OCI-LY1 (cell line): Measurements from ENCODE around the gene TNS3.

Source experiments
- H2AFZ ChIP-seq: fragments of 200-600 bp; sonication (generic), shearing (Covaris generic); 2 replicates; pipeline ENCODE4 v1.6.0; 2014; ENCODE audit warnings: antibody characterized with exemption, mild to moderate bottlenecking, low read length
- H3F3A ChIP-seq: fragments of 200-600 bp; sonication (generic), shearing (Covaris generic); 2 replicates; pipeline ENCODE4 v1.6.0; 2014; ENCODE audit warnings: mild to moderate bottlenecking, antibody characterized with exemption, low read length, moderate library complexity; ENCODE audit not compliant: insufficient read depth
- H3K27ac ChIP-seq: fragments of 200-600 bp; sonication (generic); 2 replicates; pipeline ENCODE4 v1.5.1; 2014; ENCODE audit warnings: low read length, mixed run types, mild to moderate bottlenecking, low read depth; ENCODE audit not compliant: poor library complexity, severe bottlenecking
- H3K27me3 ChIP-seq: fragments of 200-600 bp; sonication (generic); 2 replicates; pipeline ENCODE4 v1.6.0; 2014; ENCODE audit warnings: antibody characterized with exemption, mild to moderate bottlenecking, low read length, moderate library complexity; ENCODE audit not compliant: insufficient read depth
- H3K36me3 ChIP-seq: fragments of 200-600 bp; sonication (generic); 2 replicates; pipeline ENCODE4 v1.6.1; 2014; ENCODE audit warnings: mild to moderate bottlenecking, antibody characterized with exemption, low read length, moderate library complexity, mixed read lengths; ENCODE audit not compliant: insufficient read depth
- H3K4me1 ChIP-seq: fragments of 200-600 bp; sonication (generic); 2 replicates; pipeline ENCODE4 v1.5.1; 2014; ENCODE audit warnings: mild to moderate bottlenecking, low read length, moderate library complexity; ENCODE audit not compliant: insufficient read depth, severe bottlenecking
- H3K4me2 ChIP-seq: fragments of 200-600 bp; sonication (generic), shearing (Covaris generic); 2 replicates; pipeline ENCODE4 v1.6.1; 2014; ENCODE audit warnings: low read length
- H3K4me3 ChIP-seq: fragments of 200-600 bp; sonication (generic); 2 replicates; pipeline ENCODE4 v1.5.1; 2014; ENCODE audit warnings: low read length, low read depth, mild to moderate bottlenecking, mixed read lengths; ENCODE audit not compliant: poor library complexity, severe bottlenecking
- H3K79me2 ChIP-seq: fragments of 200-600 bp; shearing (Covaris generic); 2 replicates; pipeline ENCODE4 v1.6.1; 2016; ENCODE audit warnings: mixed run types, low read length, mixed read lengths; ENCODE audit not compliant: insufficient read depth
- H3K9ac ChIP-seq: fragments of 200-600 bp; sonication (generic), shearing (Covaris generic); 2 replicates; pipeline ENCODE4 v1.6.1; 2014; ENCODE audit warnings: mild to moderate bottlenecking, low read length, mixed read lengths
- H3K9me2 ChIP-seq: fragments of 200-600 bp; sonication (generic), shearing (Covaris generic); 2 replicates; pipeline ENCODE4 v1.6.1; 2014; ENCODE audit warnings: low read depth, mild to moderate bottlenecking, low read length, mixed read lengths
- H3K9me3 ChIP-seq: fragments of 200-600 bp; shearing (Covaris generic); 2 replicates; pipeline ENCODE4 v1.6.1; 2014; ENCODE audit warnings: low read length, mixed read lengths
- H4K20me1 ChIP-seq: fragments of 200-600 bp; sonication (generic), shearing (Covaris generic); 2 replicates; pipeline ENCODE4 v1.6.0; 2016; ENCODE audit warnings: mild to moderate bottlenecking, low read length; ENCODE audit not compliant: insufficient read depth
- EZH2 ChIP-seq: fragments of 200-600 bp; sonication (generic), shearing (Covaris generic); IDR thresholded peaks from 2 replicates; pipeline ENCODE4 v1.8.0; 2017; ENCODE audit warnings: borderline replicate concordance, mixed run types, mild to moderate bottlenecking, antibody characterized with exemption, low read length, moderate library complexity, mixed read lengths
- TF ChIP-seq, protein P1 (sequence below): fragments of 200-600 bp; sonication (generic), shearing (Covaris generic); IDR thresholded peaks from 2 replicates; pipeline ENCODE4 v1.5.1; 2017; ENCODE audit warnings: mild to moderate bottlenecking, antibody characterized with exemption, low read length, moderate library complexity, mixed read lengths

The TNS3 gene

DNA sequence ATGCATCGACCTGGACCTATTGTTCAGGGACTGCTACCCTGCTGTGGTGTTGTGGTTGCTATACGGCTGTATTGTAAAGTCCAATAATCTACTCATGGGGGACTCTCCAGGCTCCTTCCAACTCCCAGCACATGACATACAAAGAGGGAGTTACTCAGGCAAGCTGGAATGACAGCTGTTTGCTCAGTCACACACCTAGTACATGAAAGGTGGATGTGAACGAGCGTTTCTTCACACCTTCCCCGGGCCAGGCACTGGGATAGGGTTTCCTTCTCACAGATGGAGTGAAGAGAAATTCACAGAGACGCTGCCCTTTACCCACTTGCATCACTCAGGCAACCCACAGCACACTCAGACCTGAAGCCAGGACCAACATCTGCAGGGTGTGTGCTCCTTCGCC is 215.7 kb downstream of the TNS3 start:
- H4K20me1 ChIP-seq, result no peaks in the 10 kb centered on the region
- no peaks in the 10 kb centered on the region for H3F3A ChIP-seq
- no peaks in the 10 kb centered on the region for H3K4me1 ChIP-seq
- no peaks in the 10 kb centered on the region for H3K9me3 ChIP-seq
- no peaks in the 10 kb centered on the region for H3K27me3 ChIP-seq
- H3K4me2 ChIP-seq, result no peak overlapping the region
- TF ChIP-seq, protein P1, sequence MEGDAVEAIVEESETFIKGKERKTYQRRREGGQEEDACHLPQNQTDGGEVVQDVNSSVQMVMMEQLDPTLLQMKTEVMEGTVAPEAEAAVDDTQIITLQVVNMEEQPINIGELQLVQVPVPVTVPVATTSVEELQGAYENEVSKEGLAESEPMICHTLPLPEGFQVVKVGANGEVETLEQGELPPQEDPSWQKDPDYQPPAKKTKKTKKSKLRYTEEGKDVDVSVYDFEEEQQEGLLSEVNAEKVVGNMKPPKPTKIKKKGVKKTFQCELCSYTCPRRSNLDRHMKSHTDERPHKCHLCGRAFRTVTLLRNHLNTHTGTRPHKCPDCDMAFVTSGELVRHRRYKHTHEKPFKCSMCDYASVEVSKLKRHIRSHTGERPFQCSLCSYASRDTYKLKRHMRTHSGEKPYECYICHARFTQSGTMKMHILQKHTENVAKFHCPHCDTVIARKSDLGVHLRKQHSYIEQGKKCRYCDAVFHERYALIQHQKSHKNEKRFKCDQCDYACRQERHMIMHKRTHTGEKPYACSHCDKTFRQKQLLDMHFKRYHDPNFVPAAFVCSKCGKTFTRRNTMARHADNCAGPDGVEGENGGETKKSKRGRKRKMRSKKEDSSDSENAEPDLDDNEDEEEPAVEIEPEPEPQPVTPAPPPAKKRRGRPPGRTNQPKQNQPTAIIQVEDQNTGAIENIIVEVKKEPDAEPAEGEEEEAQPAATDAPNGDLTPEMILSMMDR, result no peak
- no peak for TF ChIP-seq EZH2
- no peaks in the 10 kb centered on the region for H3K79me2 ChIP-seq
- no peak overlapping the region for H3K27ac ChIP-seq
- H3K9me2 ChIP-seq, result no peaks in the 10 kb centered on the region
- no peak overlapping the region for H2AFZ ChIP-seq
- H3K4me3 ChIP-seq, result no peak overlapping the region
- H3K9ac ChIP-seq, result no peak overlapping the region
- H3K36me3 ChIP-seq, result peaks cover 92% of the 10 kb centered on the region

DNA sequence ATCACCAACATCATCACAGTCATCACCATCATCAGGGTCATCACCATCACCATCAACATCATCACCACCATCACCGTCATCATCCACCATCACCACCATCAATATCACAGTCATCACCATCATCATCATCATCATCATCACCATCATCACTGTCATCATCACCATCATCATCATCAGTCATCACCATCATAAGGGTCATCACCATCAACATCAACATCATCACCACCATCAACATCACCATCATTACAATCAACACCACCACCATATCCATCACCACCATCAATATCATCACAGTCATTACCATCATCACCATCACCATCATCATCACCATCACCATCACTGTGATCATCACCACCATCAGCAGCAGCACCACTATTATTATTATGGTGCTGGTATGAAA is 218.9 kb downstream of the TNS3 start:
- Histone ChIP-seq H3F3A (no peaks in the 10 kb centered on the region), H3K79me2 (no peaks in the 10 kb centered on the region), H3K27ac (no peak overlapping the region), H3K9me3 (no peaks in the 10 kb centered on the region), H3K27me3 (no peaks in the 10 kb centered on the region), H3K9me2 (no peaks in the 10 kb centered on the region), H4K20me1 (no peaks in the 10 kb centered on the region), H3K4me3 (no peak overlapping the region), H3K9ac (no peak overlapping the region), H3K4me1 (no peaks in the 10 kb centered on the region), H3K4me2 (no peak overlapping the region), H3K36me3 (peaks cover 84% of the 10 kb centered on the region), H2AFZ (no peak overlapping the region)
- TF ChIP-seq, protein P1, result no peak
- TF ChIP-seq EZH2, result no peak

GRCh38 chr7:47361746-47362215 is 220.1 kb downstream of the TNS3 start:
- Histone ChIP-seq H3K27ac (no peak overlapping the region), H4K20me1 (no peaks in the 10 kb centered on the region), H3K9me2 (no peaks in the 10 kb centered on the region), H2AFZ (no peak overlapping the region), H3K9me3 (no peaks in the 10 kb centered on the region), H3K27me3 (no peaks in the 10 kb centered on the region), H3K4me3 (no peak overlapping the region), H3K79me2 (no peaks in the 10 kb centered on the region), H3K4me2 (no peak overlapping the region), H3K36me3 (peaks cover 75% of the 10 kb centered on the region), H3K4me1 (no peaks in the 10 kb centered on the region), H3F3A (no peaks in the 10 kb centered on the region), H3K9ac (no peak overlapping the region)
- TF ChIP-seq, protein P1, result no peak
- no peak for TF ChIP-seq EZH2
